Bronchial epithelial cell (primary cell): ENCODE measurements around the gene RNF168. TPM values are rescaled to one million over a fixed set of nuclear protein-coding genes. Genes with fewer than 3 reads are reported as not detected.
"Not testable (repeated sequence)": the region's sequence is repeated elsewhere in the genome, so short reads cannot be mapped to it uniquely, and the experiment has no call there.

Experiments used
- DNase-seq: peaks from one replicate; pipeline ENCODE4 v3.0.0-alpha.2; 2010; ENCODE audit warnings: low read depth
- FAIRE-seq: peaks from 2 replicates; lab custom pipeline; 2011; peaks lifted over from hg19 to GRCh38; lab: Jason Lieb, UNC
- H3K27me3 ChIP-seq: 2 replicates; pipeline ENCODE4 v1.5.1; 2011; ENCODE audit warnings: low read length; ENCODE audit not compliant: control insufficient read depth, insufficient read depth
- H3K36me3 ChIP-seq: 2 replicates; pipeline ENCODE4 v1.5.1; 2011; ENCODE audit warnings: low read length; ENCODE audit not compliant: control insufficient read depth, insufficient read depth
- H3K4me3 ChIP-seq: 2 replicates; pipeline ENCODE4 v1.5.1; 2011; ENCODE audit warnings: mild to moderate bottlenecking, low read depth, low read length, control low read depth
- total RNA-seq: library from RNA; depleted of rRNA; stranded (reverse); fragments of >200 nt; gene quantifications from 2 replicates; pipeline ENCODE4 v1.2.1, GENCODE V29; 2014
- TF ChIP-seq, protein P1 (sequence below): IDR thresholded peaks from 2 replicates; pipeline ENCODE4 v1.5.1; 2011; ENCODE audit warnings: mild to moderate bottlenecking, moderate library complexity, low read length, control low read depth, inconsistent platforms; ENCODE audit not compliant: insufficient read depth, severe bottlenecking

Gene RNF168
- total RNA-seq, 1 donor from 2014 or later: 8.2 TPM

- TF ChIP-seq, protein P1, sequence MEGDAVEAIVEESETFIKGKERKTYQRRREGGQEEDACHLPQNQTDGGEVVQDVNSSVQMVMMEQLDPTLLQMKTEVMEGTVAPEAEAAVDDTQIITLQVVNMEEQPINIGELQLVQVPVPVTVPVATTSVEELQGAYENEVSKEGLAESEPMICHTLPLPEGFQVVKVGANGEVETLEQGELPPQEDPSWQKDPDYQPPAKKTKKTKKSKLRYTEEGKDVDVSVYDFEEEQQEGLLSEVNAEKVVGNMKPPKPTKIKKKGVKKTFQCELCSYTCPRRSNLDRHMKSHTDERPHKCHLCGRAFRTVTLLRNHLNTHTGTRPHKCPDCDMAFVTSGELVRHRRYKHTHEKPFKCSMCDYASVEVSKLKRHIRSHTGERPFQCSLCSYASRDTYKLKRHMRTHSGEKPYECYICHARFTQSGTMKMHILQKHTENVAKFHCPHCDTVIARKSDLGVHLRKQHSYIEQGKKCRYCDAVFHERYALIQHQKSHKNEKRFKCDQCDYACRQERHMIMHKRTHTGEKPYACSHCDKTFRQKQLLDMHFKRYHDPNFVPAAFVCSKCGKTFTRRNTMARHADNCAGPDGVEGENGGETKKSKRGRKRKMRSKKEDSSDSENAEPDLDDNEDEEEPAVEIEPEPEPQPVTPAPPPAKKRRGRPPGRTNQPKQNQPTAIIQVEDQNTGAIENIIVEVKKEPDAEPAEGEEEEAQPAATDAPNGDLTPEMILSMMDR: no peak
- no peak for DNase-seq
- H3K27me3 ChIP-seq: no peaks in the 10 kb centered on the region
- H3K36me3 ChIP-seq: peaks cover 5% of the 10 kb centered on the region
- no peak overlapping the region for H3K4me3 ChIP-seq
- no peak for FAIRE-seq
Measured at GRCh38 chr3:196471551-196471950, 32.0 kb downstream of the RNF168 start.

GRCh38 chr3:196470182-196470581, 33.4 kb downstream of the RNF168 start:
- FAIRE-seq, DNase-seq, H3K27me3 ChIP-seq, H3K4me3 ChIP-seq, H3K36me3 ChIP-seq: not testable (repeated sequence)

DNA sequence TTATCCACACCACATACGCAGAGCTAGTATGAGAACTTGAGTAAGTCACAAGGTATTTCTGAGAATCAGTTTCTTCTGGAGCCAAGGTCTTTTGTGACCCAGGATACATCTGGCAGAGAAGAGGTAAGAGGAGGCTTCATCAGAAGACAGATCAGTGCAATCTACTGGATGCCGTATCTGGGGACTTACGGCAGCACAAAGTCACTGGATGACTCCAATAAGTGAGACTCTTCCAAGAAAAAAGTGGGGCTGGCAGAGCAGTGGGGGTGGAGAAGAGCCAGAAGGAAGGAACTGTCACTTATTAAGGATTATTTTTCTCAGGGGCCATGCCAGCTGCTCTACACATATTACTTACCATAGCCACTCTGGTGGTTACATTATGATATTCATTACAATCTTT, 39.8 kb downstream of the RNF168 start:
- DNase-seq (no peak), FAIRE-seq (no peak)
- H3K27me3 ChIP-seq: no peaks in the 10 kb centered on the region
- H3K4me3 ChIP-seq: no peak overlapping the region
- H3K36me3 ChIP-seq: no peaks in the 10 kb centered on the region
- TF ChIP-seq, protein P1: no peak

GRCh38 chr3:196463478-196463756, 40.2 kb downstream of the RNF168 start:
- Histone ChIP-seq H3K27me3 (no peaks in the 10 kb centered on the region), H3K36me3 (no peaks in the 10 kb centered on the region), H3K4me3 (no peak overlapping the region)
- TF ChIP-seq, protein P1: no peak
- FAIRE-seq: no peak
- no peak for DNase-seq

DNA sequence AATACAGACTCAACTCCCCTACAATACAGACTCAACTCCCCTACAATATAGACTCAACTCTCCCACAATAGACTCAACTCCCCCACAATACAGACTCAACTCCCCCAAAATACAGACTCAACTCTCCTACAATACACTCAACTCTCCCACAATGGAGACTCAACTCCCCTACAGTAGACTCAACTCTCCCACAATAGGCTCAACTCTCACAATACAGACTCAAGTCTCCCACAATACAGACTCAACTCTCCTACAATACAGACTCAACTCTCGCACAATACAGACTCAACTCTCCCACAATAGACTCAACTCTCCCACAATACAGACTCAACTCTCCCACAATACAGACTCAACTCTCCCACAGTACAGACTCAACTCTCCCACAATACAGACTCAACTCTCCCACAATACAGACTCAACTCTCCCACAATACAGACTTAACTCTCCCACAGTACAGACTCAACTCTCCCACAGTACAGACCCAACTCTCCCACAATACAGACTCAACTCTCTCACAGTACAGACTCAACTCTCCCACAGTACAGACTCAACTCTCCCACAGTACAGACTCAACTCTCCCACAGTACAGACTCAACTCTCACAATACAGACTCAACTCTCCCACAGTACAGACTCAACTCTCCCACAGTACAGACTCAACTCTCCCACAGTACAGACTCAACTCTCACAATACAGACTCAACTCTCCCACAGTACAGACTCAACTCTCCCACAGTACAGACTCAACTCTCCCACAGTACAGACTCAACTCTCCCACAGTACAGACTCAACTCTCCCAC, 40.7 kb downstream of the RNF168 start:
- not testable (repeated sequence) for FAIRE-seq, DNase-seq, H3K36me3 ChIP-seq, H3K27me3 ChIP-seq, H3K4me3 ChIP-seq

- no peak overlapping the region for H3K4me3 ChIP-seq
- FAIRE-seq (no peak), DNase-seq (no peak)
- H3K27me3 ChIP-seq: no peaks in the 10 kb centered on the region
- TF ChIP-seq, protein P1: no peak
- no peaks in the 10 kb centered on the region for H3K36me3 ChIP-seq
Measured at GRCh38 chr3:196458063-196458462, 45.5 kb downstream of the RNF168 start.

- DNase-seq, H3K4me3 ChIP-seq, H3K36me3 ChIP-seq, FAIRE-seq, H3K27me3 ChIP-seq: not testable (repeated sequence)
Measured at GRCh38 chr3:196457470-196457869, 46.1 kb downstream of the RNF168 start.
